GM13977 (cell line): ENCODE measurements around the gene ENO3.
"Not testable (repeated sequence)": the region's sequence is repeated elsewhere in the genome, so short reads cannot be mapped to it uniquely, and the experiment has no call there.

Experiments used
- DNase-seq: peaks from one replicate; pipeline ENCODE4 v3.0.0; 2012; ENCODE audit warnings: low spot score
- in situ Hi-C: fragments of 300-500 bp; cut with MboI; formaldehyde crosslinking; loops from one replicate; pipeline ENCODE4 v1.12.0; 2022; ENCODE audit warnings: low sequenced_read_pairs, low pct_unique_long_range_greater_than_20kb, mixed read lengths, inconsistent platforms; ENCODE audit not compliant: unreplicated experiment
- TF ChIP-seq, protein P1 (sequence below): IDR thresholded peaks from 2 replicates; pipeline ENCODE4 v1.5.1; 2012; ENCODE audit warnings: mild to moderate bottlenecking, control low read depth; ENCODE audit not compliant: insufficient read depth; ENCODE audit errors: extremely low read depth, missing control alignments

The ENO3 gene

DNA sequence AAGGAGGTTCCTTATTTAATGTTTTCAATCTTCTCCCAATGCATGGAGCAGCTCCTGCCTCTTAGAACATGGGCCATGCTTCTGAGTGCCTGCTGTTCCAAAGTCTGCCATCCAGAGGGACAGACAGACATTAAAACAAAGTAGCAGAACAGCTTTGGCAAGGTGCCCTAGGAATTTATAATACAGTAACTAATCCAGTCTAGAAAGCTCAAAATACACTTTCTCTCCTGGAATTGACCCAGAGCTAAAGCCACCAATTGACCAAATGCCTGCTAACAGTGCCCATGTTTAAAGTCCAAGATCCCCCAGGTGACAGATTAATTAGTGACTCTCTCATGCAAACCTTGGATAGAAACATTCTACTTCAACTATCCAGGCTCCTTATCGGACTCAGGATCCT, 36.9 kb upstream of the ENO3 start:
- DNase-seq: no peak
- in situ Hi-C loops: no loop called here
- TF ChIP-seq, protein P1, sequence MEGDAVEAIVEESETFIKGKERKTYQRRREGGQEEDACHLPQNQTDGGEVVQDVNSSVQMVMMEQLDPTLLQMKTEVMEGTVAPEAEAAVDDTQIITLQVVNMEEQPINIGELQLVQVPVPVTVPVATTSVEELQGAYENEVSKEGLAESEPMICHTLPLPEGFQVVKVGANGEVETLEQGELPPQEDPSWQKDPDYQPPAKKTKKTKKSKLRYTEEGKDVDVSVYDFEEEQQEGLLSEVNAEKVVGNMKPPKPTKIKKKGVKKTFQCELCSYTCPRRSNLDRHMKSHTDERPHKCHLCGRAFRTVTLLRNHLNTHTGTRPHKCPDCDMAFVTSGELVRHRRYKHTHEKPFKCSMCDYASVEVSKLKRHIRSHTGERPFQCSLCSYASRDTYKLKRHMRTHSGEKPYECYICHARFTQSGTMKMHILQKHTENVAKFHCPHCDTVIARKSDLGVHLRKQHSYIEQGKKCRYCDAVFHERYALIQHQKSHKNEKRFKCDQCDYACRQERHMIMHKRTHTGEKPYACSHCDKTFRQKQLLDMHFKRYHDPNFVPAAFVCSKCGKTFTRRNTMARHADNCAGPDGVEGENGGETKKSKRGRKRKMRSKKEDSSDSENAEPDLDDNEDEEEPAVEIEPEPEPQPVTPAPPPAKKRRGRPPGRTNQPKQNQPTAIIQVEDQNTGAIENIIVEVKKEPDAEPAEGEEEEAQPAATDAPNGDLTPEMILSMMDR: no peak

- in situ Hi-C loops, DNase-seq: not testable (repeated sequence)
These were observed 36.4 kb upstream of the ENO3 start for GRCh38 chr17:4914551-4914950.

DNA sequence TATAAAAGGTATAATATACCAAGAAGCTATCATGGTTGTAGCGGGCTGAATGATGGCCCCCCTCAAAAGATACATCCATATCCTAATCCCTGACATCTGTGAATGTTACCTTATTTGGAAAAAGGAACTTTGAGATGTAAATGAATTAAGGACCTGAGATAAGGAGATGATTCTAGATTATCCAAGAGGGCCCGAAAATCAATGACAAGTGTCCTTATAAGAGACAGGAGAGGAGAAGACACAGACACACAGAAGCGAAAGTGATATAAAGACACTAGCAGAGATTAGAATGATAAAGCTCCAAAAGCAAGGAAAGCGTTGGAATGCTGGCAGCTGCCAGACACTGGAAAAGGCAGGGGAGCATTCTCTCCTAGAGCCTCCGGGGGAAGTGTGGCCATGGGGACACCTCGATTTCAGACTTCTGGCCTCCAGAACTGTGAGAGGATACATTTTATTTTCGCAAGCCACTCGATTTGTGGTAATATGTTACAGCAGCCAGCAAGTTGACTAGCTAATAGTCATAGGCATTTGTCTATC, 31.3 kb upstream of the ENO3 start:
- TF ChIP-seq, protein P1: no peak
- in situ Hi-C loops: no loop called here
- DNase-seq: no peak

GRCh38 chr17:4920351-4921048, 30.4 kb upstream of the ENO3 start:
- no peak for DNase-seq
- TF ChIP-seq, protein P1: no peak
- in situ Hi-C loops: no loop called here

DNA sequence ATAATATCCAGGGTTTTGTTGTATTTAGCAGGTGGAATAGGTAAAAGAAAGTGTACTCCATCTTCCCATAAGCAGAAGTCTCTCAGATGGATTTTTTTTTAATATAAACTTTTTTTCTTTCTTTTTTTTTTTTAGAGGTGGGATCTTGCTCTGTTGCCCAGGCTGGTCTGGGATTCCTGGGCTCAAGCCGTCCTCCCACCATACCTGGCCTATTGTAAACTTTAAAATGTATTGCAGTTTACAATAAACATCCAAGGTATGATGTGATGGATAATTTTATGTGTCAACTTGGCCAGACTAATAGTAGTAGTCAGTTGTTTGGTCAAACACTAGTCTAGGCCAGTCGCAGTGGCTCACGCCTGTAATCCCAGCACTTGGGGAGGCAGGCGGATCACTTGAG, 29.6 kb upstream of the ENO3 start:
- TF ChIP-seq, protein P1: no peak

GRCh38 chr17:4926577-4927335, 24.2 kb upstream of the ENO3 start:
- in situ Hi-C loops: not testable (repeated sequence)

More for the DNA sequence above, 29.6 kb upstream of the ENO3 start:
- in situ Hi-C loops: no loop called here
- no peak for DNase-seq

GRCh38 chr17:4928881-4929280, 22.0 kb upstream of the ENO3 start:
- TF ChIP-seq, protein P1: no peak
- DNase-seq: no peak
- in situ Hi-C loops: no loop called here

More at GRCh38 chr17:4926577-4927335, 24.2 kb upstream of the ENO3 start:
- DNase-seq: not testable (repeated sequence)
